ENCODE measurements around the gene CGB3. TPM values are rescaled to one million over a fixed set of nuclear protein-coding genes. Genes with fewer than 3 reads are reported as not detected.

The CGB3 gene
- total RNA-seq, 2 experiments from 2014 or later, result not detected

DNA sequence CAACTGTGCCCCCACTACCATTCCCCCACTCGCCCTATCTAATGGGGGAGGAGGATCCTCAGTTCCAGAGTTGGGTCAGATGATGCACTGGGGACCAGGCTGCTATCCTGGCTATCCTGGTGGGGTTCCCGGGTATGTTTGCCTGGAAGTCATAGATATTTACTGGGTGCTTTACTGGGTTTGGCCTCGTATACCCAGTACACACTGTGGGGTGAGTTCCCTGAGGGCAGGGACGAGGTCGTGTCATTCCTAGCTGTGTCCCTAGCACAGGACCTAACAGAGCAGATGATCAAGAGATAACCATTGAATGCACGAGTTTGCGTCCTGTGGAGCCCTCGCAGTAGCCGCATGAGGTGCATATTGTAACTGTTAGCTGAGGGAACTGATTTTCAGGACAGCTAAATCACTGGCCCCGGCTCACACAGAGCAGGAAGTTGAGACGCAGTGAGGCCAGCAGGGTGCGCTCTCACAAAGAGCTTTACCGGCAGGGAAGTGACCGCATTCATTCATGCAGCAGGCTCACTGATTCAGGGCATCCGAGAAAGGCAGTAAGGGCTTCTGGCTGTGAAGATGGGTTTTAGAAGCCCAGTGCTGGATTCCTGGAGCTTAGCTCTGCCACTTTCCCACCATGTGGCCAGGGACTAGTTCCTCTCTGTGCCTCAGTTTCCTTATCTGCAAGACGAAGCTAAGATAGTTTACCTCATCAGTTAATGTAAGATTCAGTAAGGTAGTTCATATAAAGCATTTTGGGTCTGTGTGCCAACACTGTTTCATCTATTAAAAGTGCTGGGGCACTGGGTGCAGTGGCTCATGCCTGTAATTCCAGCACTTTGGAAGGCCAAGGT lies 24.4 kb downstream of the CGB3 start:
- no peak overlapping the region for H3K27ac Mint-ChIP-seq
- peaks cover 23% of the 10 kb centered on the region for H3K4me1 Mint-ChIP-seq
- peaks cover 12% of the 10 kb centered on the region for H3K36me3 Mint-ChIP-seq (ENCODE audit: low read depth)
- no peaks in the 10 kb centered on the region for H3K9me3 Mint-ChIP-seq
- DNase-seq, result peak; percentile 77
- H3K27me3 Mint-ChIP-seq, result no peaks in the 10 kb centered on the region
- ChIA-PET CTCF (interaction anchor here (0.5 to 2.5 kb wide), 18 partner anchors 9 to 530 kb away, joined by 3 to 23 read pairs (median 4); partner anchors contain the start of genes LHB and LIN7B), POLR2A (no interaction called here)
- no peak overlapping the region for H3K4me3 Mint-ChIP-seq

DNA sequence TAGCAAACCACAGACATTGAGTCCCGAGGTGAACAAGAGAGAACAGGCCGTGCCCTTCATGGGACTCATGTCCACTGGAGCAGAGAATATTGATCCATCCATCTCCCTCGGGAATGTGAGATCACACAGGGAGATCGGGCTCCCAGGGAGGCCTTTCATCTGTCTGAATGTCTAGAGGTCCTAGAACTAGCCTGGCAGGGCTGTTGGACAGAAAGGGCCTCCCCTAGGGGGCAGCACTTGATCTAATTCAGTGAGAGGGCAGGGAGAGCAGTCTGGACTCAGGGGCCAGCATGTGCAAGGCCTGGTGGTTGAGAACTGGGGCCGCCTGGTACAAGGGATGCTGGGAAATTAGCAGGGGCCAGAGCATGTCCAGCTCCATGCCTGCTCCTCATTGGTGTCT lies 26.2 kb downstream of the CGB3 start:
- H3K4me3 Mint-ChIP-seq, result no peak overlapping the region
- DNase-seq, result peak; percentile 74
- ChIA-PET POLR2A (no interaction called here), CTCF (interaction anchor here (0.6 to 1.9 kb wide), 8 partner anchors 8 to 100 kb away, joined by 3 to 8 read pairs (median 3); no protein-coding TSS in a partner anchor)
- peaks cover 8% of the 10 kb centered on the region for H3K36me3 Mint-ChIP-seq (ENCODE audit: low read depth)
- no peaks in the 10 kb centered on the region for H3K27me3 Mint-ChIP-seq
- peaks cover 31% of the 10 kb centered on the region for H3K4me1 Mint-ChIP-seq
- no peaks in the 10 kb centered on the region for H3K9me3 Mint-ChIP-seq
- no peak overlapping the region for H3K27ac Mint-ChIP-seq

DNA sequence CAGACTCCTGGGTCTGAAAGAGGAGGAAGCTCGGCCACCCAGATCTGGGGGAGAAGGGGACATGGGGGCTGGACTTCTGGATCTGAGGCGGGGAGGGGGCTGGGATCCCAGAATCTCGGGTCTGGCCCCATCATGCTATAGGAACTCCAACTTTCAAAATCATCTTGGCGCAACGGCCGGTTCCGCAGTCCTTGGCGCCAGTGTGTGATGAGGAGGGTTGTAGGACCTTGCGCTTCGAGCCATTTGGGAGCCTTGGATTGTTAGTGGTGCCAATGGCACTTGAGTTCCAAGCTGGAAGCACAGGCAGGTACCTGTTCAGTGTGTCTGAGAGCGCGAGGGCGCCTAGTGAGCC lies 30.1 kb downstream of the CGB3 start:
- Mint-ChIP-seq H3K4me3 (peak overlapping the region; percentile 92), H3K27ac (peak overlapping the region; percentile 97), H3K27me3 (no peaks in the 10 kb centered on the region), H3K36me3 (ENCODE audit: low read depth) (peaks cover 8% of the 10 kb centered on the region), H3K4me1 (peaks cover 41% of the 10 kb centered on the region), H3K9me3 (no peaks in the 10 kb centered on the region)
- no peak for DNase-seq
- ChIA-PET POLR2A (interaction anchor here (0.7 to 1.1 kb wide), 2 partner anchors 27 to 122 kb away, joined by 3 to 4 read pairs; partner anchors contain the start of gene PPP1R15A), CTCF (interaction anchor here (0.7 to 3.3 kb wide), 33 partner anchors 8 to 340 kb away, joined by 3 to 89 read pairs (median 4); partner anchors contain the start of genes BAX, CGB8, DHDH and PPP1R15A)

DNA sequence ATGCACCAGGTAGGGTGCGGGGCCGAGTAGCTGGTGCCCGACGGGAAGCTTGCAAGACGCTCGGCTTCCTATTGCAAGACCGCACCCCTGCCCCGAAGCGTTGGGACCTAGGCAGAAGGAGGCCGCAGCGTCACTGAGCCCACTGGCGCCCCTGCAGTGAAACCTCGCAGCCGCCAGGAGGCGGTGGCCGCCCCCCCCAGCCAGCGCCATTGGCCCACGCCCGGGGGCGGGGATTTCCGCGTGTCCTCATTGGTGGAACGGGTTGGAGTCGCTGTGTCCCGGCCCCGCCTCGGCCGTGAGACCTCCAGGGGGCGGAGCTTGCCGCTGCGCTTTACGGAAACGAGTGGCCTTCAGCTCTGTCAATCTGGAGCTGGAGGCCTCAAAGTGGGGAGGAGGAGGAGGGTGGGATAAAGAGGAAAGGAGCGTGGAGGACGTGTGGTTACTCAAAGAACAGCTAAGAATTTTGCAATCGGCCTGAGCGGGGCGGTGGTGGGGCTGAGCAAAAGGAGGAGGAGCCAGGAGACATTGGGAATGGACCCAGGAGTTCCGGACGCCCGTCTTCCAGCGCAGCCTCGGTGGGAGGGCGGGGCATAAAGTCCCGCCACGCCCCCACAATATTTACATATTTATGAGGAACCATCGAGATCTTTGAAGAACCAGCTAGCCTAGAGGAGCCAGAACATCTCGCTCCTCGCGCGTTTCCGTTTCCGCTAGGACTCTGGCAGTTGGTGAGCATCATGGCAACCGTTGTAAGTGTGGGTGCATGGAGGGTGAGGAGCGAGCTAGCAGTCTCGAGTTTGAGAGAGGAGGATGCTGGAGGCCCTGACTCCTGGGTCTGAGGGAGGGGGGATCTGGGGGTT lies 30.7 kb downstream of the CGB3 start, which contains the start of the genes GYS1 and RUVBL2:
Gene GYS1, minus strand, starts transcription at position 135 of the 860 bp plus-strand sequence. CDS start 197 bp downstream, outside the sequence.
Gene RUVBL2, plus strand, starts transcription at position 713 of the 860 bp plus-strand sequence. Its CDS starts 25 bp downstream, at position 738.
- H3K27me3 Mint-ChIP-seq, result no peaks in the 10 kb centered on the region
- peak; percentile 99 for DNase-seq
- H3K4me1 Mint-ChIP-seq, result peaks cover 41% of the 10 kb centered on the region
- H3K36me3 Mint-ChIP-seq (ENCODE audit: low read depth), result peaks cover 14% of the 10 kb centered on the region
- H3K4me3 Mint-ChIP-seq, result peak within 1 kb of the TSS; percentile 92
- no peaks in the 10 kb centered on the region for H3K9me3 Mint-ChIP-seq
- ChIA-PET CTCF (interaction anchor here (0.6 to 3.3 kb wide), 57 partner anchors 8 to 877 kb away, joined by 3 to 89 read pairs (median 4); partner anchors contain the start of genes BAX, CGB2, CGB8 and DHDH), POLR2A (interaction anchor here (0.5 to 1.1 kb wide), 4 partner anchors 26 to 382 kb away, joined by 3 to 7 read pairs (median 4); partner anchors contain the start of gene PPP1R15A)
- H3K27ac Mint-ChIP-seq, result peak within 1 kb of the TSS; percentile 97

DNA sequence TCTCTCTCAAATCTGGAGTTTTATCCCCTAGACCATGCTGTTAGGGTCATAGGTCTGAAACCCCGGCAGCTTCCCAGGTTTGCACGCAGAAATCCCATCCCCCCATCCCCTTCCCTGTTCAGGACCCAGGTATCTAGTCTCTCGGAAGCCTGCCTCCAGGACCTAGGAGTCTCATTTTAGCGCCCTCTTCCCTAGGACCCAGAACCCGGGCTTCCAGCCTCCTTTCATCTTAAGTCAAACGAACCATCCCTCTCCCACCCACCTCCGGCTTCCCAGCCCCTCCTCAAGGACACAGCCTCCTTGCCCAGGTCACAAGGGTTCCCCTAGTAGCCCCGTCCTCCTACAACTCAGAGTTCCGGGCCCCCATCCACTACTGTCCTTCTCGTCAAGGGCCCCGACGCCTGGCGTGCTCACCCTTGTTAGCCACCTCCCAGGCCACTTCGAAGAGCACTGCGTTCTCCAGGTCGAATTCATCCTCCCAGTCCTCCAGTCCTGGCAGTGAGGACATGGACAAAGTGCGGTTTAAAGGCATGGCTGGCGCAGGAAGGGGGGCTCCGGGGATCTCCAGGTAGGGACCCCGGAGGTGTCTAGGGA lies 31.5 kb downstream of the CGB3 start:
- CTCF ChIA-PET, result interaction anchor here (0.6 to 3.3 kb wide), 30 partner anchors 12 to 517 kb away, joined by 3 to 89 read pairs (median 4); partner anchors contain the start of genes CGB2, DHDH, HRC and LIN7B
- Mint-ChIP-seq H3K4me3 (peak overlapping the region; percentile 92), H3K4me1 (peaks cover 36% of the 10 kb centered on the region), H3K27ac (peak overlapping the region; percentile 97), H3K36me3 (ENCODE audit: low read depth) (peaks cover 19% of the 10 kb centered on the region), H3K27me3 (no peaks in the 10 kb centered on the region), H3K9me3 (no peaks in the 10 kb centered on the region)
- DNase-seq, result peak; percentile 33
- POLR2A ChIA-PET, result interaction anchor here (0.6 kb wide), 1 partner anchor 45 kb away, joined by 3 read pairs; no protein-coding TSS in a partner anchor

DNA sequence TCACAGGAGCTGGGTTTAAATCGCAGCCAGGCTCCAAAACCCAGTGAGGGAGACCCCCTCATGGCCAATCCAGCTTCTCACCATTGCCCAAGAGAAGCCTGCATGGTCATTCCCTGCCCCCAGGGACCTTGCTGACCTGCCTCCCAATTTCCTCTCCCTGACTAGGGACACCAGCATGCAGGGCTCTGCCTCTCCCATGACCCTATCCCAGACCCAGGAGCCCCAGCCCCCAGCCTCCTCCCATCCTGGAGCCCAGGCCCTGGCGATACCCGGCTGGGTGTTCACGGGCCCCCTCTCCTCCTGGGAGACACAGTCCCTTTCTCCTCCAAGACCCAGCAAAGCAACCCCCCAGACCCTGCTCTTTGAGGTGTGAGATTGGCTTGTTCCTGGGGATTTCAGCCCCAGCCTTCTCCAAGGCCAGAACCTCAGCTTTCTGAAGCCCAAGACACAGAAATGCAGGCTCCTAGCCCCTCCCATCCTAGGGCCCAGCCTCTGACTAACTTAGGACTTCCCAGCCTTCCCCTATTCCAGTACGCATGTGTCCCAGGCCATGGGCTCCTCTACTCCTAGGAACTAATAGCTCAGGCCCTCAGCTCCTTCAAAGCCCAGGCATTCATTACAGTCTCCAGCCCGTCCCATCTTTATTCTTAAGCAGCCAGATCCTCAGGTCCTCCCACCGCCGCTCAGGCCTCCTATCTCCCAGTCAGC lies 32.1 kb downstream of the CGB3 start:
- Mint-ChIP-seq H3K9me3 (no peaks in the 10 kb centered on the region), H3K27ac (peak overlapping the region; percentile 97), H3K4me3 (peak overlapping the region; percentile 92), H3K27me3 (no peaks in the 10 kb centered on the region), H3K36me3 (ENCODE audit: low read depth) (peaks cover 21% of the 10 kb centered on the region), H3K4me1 (peaks cover 34% of the 10 kb centered on the region)
- DNase-seq, result no peak
- ChIA-PET CTCF (interaction anchor here (1.8 to 3.3 kb wide), 6 partner anchors 8 to 120 kb away, joined by 4 to 89 read pairs (median 14); partner anchors contain the start of gene PPP1R15A), POLR2A (no interaction called here)

DNA sequence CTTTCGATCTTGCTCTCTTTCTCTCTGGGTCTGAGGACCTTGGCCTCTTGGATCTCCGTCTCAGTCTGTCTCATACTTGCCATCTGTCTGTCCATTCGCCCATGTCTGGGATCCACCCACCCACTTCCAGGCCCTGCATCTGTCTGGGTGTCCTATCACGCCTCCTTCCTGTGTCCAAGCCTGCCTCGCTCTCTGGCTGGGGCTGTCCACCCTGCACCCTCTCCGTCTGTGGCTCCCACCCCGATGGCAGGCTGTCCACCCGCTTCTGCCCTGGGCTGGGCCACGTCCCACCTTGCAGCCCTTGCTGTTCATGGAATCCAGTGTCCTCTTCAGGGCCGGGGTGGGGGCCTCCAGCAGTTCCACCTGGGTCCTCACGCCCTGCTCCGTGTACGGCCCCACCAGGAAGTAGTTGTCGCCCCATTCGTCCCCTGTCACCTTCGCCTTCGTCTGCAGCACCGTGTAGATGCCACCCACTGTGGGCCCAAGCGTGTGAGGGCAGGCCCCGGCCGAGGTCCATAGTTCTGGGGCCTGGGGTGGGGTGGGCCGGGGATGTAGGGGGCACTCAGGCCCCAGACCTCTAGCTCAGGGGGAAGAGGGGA lies 33.0 kb downstream of the CGB3 start:
- Mint-ChIP-seq H3K27ac (no peak overlapping the region), H3K9me3 (no peaks in the 10 kb centered on the region), H3K4me1 (peaks cover 33% of the 10 kb centered on the region), H3K4me3 (peak overlapping the region; percentile 59), H3K27me3 (no peaks in the 10 kb centered on the region), H3K36me3 (ENCODE audit: low read depth) (peaks cover 24% of the 10 kb centered on the region)
- CTCF ChIA-PET, result interaction anchor here (1.9 to 3.3 kb wide), 4 partner anchors 9 to 18 kb away, joined by 7 to 89 read pairs (median 26); no protein-coding TSS in a partner anchor
- POLR2A ChIA-PET, result no interaction called here
- no peak for DNase-seq

DNA sequence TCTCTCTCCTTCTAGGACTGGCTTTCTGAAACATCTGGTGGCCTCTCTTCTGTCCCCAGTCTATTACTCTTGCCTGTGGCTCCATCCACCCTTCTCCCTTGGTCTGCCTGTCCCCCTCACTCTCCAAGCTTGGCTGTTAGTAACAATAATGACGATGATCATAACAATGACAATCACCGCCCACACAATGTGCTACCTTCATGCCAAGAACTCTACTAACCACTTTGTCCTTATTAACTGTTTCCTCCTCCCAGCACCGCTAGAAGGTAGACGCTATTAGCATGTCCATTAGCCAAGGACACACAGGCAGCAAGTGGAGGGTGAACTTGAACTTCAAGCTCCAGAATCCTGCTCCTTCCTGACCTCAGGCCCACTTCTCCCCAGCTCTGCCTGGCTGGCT lies 33.7 kb downstream of the CGB3 start:
- H3K36me3 Mint-ChIP-seq (ENCODE audit: low read depth), result peaks cover 24% of the 10 kb centered on the region
- no peak for DNase-seq
- no peaks in the 10 kb centered on the region for H3K27me3 Mint-ChIP-seq
- peaks cover 31% of the 10 kb centered on the region for H3K4me1 Mint-ChIP-seq
- no peaks in the 10 kb centered on the region for H3K9me3 Mint-ChIP-seq
- CTCF ChIA-PET, result interaction anchor here (0.6 to 1.9 kb wide), 3 partner anchors 7 to 11 kb away, joined by 3 to 7 read pairs (median 4); no protein-coding TSS in a partner anchor
- no peak overlapping the region for H3K27ac Mint-ChIP-seq
- POLR2A ChIA-PET, result no interaction called here
- H3K4me3 Mint-ChIP-seq, result no peak overlapping the region

DNA sequence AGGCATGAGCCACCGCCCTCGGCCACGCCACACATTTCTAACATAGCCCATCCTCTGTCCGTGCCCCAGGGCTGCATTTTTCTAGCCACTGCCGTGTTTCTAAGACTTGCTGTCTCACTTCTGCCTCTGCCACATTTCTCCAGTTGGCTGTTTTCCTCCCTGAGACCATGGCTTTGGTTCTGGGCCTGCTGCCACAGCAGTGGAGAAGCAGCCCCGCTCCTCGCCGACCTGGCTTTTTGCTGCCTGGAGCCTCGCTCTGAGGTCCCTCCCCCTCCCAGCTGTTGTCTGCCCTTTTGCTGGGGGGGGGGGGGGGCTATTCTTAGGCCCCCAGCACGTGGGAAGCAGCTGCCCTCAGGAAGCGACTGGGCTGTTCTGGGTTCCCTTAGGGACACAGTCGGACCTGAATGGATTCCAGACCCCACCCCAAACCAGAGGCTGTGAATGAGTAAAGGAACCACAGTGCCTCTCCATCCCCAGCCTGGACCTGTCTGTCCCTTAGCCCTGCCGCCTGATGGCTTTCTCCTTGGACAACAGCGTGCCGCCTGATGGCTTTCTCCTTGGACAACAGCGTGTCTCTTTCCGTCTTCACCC lies 34.3 kb downstream of the CGB3 start:
- no peak overlapping the region for H3K4me3 Mint-ChIP-seq
- no peaks in the 10 kb centered on the region for H3K27me3 Mint-ChIP-seq

DNA sequence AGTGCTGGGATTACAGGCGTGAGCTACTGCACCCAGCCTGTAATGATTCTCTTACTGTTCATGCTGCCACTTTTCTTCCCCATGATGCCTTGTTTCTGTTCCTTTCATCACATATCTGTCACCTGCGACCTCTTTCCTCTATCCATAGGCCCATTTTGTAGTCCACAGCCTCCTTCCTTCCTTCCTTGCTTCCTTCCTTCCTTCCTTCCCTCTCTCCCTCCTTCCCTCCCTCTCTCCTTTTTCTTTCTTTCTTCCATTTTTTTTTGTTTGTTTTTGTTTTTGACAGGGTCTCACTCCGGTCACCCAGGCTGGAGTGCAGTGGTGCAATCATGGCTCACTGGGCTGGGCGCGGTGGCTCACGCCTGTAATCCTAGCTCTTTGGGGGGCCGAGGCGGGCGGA lies 35.3 kb downstream of the CGB3 start:
- CTCF ChIA-PET, result interaction anchor here (0.6 kb wide), 1 partner anchor 178 kb away, joined by 3 read pairs; no protein-coding TSS in a partner anchor

More for the DNA sequence above, 34.3 kb downstream of the CGB3 start:
- H3K36me3 Mint-ChIP-seq (ENCODE audit: low read depth), result peaks cover 27% of the 10 kb centered on the region
- H3K27ac Mint-ChIP-seq, result no peak overlapping the region
- POLR2A ChIA-PET, result interaction anchor here (0.7 kb wide), 1 partner anchor 156 kb away, joined by 8 read pairs; no protein-coding TSS in a partner anchor
- H3K4me1 Mint-ChIP-seq, result peaks cover 25% of the 10 kb centered on the region
- H3K9me3 Mint-ChIP-seq, result no peaks in the 10 kb centered on the region
- no peak for DNase-seq
- CTCF ChIA-PET, result interaction anchor here (0.6 to 1.9 kb wide), 5 partner anchors 8 to 221 kb away, joined by 3 to 7 read pairs (median 4); no protein-coding TSS in a partner anchor

More for the DNA sequence above, 35.3 kb downstream of the CGB3 start:
- POLR2A ChIA-PET, result interaction anchor here (0.7 kb wide), 1 partner anchor 155 kb away, joined by 8 read pairs; no protein-coding TSS in a partner anchor
- peaks cover 19% of the 10 kb centered on the region for H3K4me1 Mint-ChIP-seq
- no peaks in the 10 kb centered on the region for H3K27me3 Mint-ChIP-seq
- DNase-seq, result no peak
- peaks cover 27% of the 10 kb centered on the region for H3K36me3 Mint-ChIP-seq (ENCODE audit: low read depth)
- H3K9me3 Mint-ChIP-seq, result no peaks in the 10 kb centered on the region
- no peak overlapping the region for H3K4me3 Mint-ChIP-seq
- H3K27ac Mint-ChIP-seq, result no peak overlapping the region

All from activated CD4-positive, alpha-beta T cell treated with anti-CD3 and anti-CD28 coated beads, Interleukin-2, amount 10 ng/mL, durations not matched to agents 7 days and 5 days (primary cell).